ENCODE results near the gene SCUBE1.

DNA sequence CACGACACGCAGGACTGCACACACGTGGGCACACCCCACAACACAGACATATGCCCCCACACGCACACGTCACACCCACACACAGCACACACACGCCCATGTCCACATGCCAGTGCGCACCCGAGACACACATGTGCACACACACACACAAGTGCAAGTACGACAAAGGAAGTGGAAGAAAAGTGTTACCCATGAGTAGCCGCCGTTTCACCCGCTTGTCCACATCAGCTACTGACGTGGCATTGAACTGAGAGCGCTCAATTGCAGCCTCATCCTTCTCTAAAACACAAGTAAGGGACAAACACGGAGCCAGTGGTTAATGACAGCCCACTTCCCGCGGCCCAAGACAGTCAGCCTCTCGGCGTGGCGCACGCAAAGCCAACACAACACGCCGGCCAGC lies 87.9 kb downstream of the SCUBE1 start:
- TF ChIP-seq POLR2AphosphoS5 (IDR thresholded peaks at IDR 0.05; ENCODE audit: borderline replicate concordance, low read depth, low read length) (no peak), EZH2 (IDR thresholded peaks at IDR 0.05) (no peak), FOXP2 (optimal IDR thresholded peaks at IDR 0.05; ENCODE audit: control extremely low read depth, extremely low read length, insufficient read depth) (no peak)
